ENCODE results near the gene RAI2.

DNA sequence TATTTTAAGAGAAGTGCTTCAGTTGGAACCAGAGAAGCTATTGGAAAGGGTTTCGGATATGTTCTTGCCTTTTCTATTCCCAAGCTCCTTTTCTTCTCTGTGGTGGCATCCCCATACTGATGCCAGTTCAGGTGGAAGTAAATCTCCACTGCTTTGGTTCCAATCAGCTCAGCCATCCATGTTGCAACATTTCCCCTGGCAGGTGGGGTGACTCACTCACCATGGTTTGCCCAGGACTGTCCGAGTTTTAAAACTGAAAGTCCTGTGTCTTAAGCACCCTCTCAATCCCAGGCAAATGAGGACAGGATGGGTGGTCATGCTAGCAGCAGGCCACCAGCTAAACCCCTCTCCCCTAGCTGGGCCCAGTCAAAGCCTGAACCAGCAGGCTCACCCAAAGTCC is 15.1 kb downstream of the RAI2 start:
- TF ChIP-seq ZNF263 (CRISPR knock-in tag; IDR thresholded peaks at IDR 0.05; ENCODE audit: low read depth) (no peak), ZNF423 (CRISPR knock-in tag; IDR thresholded peaks at IDR 0.05) (no peak), ATF1 (CRISPR knock-in tag; IDR thresholded peaks at IDR 0.05) (no peak), SP1 (CRISPR knock-in tag; conservative IDR thresholded peaks at IDR 0.05) (no peak)
- TF ChIP-seq, protein P1, sequence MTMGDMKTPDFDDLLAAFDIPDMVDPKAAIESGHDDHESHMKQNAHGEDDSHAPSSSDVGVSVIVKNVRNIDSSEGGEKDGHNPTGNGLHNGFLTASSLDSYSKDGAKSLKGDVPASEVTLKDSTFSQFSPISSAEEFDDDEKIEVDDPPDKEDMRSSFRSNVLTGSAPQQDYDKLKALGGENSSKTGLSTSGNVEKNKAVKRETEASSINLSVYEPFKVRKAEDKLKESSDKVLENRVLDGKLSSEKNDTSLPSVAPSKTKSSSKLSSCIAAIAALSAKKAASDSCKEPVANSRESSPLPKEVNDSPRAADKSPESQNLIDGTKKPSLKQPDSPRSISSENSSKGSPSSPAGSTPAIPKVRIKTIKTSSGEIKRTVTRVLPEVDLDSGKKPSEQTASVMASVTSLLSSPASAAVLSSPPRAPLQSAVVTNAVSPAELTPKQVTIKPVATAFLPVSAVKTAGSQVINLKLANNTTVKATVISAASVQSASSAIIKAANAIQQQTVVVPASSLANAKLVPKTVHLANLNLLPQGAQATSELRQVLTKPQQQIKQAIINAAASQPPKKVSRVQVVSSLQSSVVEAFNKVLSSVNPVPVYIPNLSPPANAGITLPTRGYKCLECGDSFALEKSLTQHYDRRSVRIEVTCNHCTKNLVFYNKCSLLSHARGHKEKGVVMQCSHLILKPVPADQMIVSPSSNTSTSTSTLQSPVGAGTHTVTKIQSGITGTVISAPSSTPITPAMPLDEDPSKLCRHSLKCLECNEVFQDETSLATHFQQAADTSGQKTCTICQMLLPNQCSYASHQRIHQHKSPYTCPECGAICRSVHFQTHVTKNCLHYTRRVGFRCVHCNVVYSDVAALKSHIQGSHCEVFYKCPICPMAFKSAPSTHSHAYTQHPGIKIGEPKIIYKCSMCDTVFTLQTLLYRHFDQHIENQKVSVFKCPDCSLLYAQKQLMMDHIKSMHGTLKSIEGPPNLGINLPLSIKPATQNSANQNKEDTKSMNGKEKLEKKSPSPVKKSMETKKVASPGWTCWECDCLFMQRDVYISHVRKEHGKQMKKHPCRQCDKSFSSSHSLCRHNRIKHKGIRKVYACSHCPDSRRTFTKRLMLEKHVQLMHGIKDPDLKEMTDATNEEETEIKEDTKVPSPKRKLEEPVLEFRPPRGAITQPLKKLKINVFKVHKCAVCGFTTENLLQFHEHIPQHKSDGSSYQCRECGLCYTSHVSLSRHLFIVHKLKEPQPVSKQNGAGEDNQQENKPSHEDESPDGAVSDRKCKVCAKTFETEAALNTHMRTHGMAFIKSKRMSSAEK (CRISPR knock-in tag; IDR thresholded peaks at IDR 0.05; ENCODE audit: borderline replicate concordance), result no peak
- TF ChIP-seq, protein P2, sequence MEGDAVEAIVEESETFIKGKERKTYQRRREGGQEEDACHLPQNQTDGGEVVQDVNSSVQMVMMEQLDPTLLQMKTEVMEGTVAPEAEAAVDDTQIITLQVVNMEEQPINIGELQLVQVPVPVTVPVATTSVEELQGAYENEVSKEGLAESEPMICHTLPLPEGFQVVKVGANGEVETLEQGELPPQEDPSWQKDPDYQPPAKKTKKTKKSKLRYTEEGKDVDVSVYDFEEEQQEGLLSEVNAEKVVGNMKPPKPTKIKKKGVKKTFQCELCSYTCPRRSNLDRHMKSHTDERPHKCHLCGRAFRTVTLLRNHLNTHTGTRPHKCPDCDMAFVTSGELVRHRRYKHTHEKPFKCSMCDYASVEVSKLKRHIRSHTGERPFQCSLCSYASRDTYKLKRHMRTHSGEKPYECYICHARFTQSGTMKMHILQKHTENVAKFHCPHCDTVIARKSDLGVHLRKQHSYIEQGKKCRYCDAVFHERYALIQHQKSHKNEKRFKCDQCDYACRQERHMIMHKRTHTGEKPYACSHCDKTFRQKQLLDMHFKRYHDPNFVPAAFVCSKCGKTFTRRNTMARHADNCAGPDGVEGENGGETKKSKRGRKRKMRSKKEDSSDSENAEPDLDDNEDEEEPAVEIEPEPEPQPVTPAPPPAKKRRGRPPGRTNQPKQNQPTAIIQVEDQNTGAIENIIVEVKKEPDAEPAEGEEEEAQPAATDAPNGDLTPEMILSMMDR (IDR thresholded peaks at IDR 0.05), result no peak
- TF ChIP-seq, protein P3, sequence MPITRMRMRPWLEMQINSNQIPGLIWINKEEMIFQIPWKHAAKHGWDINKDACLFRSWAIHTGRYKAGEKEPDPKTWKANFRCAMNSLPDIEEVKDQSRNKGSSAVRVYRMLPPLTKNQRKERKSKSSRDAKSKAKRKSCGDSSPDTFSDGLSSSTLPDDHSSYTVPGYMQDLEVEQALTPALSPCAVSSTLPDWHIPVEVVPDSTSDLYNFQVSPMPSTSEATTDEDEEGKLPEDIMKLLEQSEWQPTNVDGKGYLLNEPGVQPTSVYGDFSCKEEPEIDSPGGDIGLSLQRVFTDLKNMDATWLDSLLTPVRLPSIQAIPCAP (CRISPR knock-in tag; IDR thresholded peaks at IDR 0.05), result no peak
- TF ChIP-seq, protein P4, sequence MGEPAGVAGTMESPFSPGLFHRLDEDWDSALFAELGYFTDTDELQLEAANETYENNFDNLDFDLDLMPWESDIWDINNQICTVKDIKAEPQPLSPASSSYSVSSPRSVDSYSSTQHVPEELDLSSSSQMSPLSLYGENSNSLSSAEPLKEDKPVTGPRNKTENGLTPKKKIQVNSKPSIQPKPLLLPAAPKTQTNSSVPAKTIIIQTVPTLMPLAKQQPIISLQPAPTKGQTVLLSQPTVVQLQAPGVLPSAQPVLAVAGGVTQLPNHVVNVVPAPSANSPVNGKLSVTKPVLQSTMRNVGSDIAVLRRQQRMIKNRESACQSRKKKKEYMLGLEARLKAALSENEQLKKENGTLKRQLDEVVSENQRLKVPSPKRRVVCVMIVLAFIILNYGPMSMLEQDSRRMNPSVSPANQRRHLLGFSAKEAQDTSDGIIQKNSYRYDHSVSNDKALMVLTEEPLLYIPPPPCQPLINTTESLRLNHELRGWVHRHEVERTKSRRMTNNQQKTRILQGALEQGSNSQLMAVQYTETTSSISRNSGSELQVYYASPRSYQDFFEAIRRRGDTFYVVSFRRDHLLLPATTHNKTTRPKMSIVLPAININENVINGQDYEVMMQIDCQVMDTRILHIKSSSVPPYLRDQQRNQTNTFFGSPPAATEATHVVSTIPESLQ (CRISPR knock-in tag; IDR thresholded peaks at IDR 0.05), result no peak
- TF ChIP-seq, protein P5, sequence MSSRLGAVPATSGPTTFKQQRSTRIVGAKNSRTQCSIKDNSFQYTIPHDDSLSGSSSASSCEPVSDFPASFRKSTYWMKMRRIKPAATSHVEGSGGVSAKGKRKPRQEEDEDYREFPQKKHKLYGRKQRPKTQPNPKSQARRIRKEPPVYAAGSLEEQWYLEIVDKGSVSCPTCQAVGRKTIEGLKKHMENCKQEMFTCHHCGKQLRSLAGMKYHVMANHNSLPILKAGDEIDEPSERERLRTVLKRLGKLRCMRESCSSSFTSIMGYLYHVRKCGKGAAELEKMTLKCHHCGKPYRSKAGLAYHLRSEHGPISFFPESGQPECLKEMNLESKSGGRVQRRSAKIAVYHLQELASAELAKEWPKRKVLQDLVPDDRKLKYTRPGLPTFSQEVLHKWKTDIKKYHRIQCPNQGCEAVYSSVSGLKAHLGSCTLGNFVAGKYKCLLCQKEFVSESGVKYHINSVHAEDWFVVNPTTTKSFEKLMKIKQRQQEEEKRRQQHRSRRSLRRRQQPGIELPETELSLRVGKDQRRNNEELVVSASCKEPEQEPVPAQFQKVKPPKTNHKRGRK (CRISPR knock-in tag; IDR thresholded peaks at IDR 0.05; ENCODE audit: borderline replicate concordance), result no peak
